ENCODE measurements around the gene SEPTIN11.

DNA sequence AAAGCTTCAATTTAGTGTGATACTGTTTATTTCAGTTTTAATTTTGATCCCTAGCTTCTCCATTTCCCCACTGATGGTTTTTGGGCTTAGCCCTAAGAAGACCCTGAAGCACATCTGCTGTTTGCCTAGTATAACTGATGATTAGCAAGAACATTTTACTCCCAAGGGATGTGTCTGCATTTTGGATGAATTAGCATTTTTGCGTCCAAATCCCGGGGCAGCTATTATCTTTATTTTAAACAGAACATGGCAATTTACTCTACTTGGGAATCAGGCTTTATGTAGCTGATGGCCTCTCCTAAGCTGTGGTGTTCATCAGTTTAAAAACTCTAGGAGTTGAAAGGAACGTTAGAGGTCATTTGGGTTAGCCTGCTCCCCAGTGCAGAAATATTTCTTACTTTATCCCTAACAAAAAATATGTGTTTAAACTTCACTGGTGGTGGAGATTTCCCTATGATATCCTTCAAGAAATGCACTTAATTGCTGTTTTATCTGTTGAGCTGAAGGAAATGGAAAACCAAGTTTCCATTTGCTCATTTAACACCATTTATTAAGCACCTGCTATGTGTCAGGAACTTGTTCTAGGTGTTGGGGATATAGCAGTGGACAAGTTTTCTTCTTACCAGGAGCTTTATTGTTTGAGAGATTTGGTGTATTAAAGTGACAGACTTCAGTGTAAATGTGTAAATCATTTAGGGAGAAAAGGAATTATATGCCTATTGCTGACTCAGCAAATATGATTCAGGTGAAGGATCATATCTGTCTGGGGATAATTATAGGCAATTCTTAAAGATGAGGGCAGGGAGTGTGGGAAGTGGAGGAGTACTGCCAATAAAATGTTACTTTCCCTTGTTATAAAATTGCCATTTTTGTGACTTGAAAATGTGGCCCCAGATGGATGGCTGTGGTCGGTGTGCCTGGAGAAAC is 3.4 kb downstream of the SEPTIN11 start:
- TF ChIP-seq, protein P1, sequence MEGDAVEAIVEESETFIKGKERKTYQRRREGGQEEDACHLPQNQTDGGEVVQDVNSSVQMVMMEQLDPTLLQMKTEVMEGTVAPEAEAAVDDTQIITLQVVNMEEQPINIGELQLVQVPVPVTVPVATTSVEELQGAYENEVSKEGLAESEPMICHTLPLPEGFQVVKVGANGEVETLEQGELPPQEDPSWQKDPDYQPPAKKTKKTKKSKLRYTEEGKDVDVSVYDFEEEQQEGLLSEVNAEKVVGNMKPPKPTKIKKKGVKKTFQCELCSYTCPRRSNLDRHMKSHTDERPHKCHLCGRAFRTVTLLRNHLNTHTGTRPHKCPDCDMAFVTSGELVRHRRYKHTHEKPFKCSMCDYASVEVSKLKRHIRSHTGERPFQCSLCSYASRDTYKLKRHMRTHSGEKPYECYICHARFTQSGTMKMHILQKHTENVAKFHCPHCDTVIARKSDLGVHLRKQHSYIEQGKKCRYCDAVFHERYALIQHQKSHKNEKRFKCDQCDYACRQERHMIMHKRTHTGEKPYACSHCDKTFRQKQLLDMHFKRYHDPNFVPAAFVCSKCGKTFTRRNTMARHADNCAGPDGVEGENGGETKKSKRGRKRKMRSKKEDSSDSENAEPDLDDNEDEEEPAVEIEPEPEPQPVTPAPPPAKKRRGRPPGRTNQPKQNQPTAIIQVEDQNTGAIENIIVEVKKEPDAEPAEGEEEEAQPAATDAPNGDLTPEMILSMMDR (IDR thresholded peaks at IDR 0.05; ENCODE audit: control extremely low read depth in 1 of 3, insufficient read depth in 1 of 3, low read depth in 1 of 3, low read length in 3 of 3) = no peak
- TF ChIP-seq CHD2 (IDR thresholded peaks at IDR 0.05; ENCODE audit: low read length) (no peak), SIRT6 (IDR thresholded peaks at IDR 0.05; ENCODE audit: low read length) (no peak), BRCA1 (IDR thresholded peaks at IDR 0.05; ENCODE audit: low read depth, low read length) (no peak), SP2 (IDR thresholded peaks at IDR 0.05; ENCODE audit: low read length) (no peak), ASH2L (IDR thresholded peaks at IDR 0.05; ENCODE audit: low read length) (no peak)
